Gastroesophageal sphincter (tissue), 4 donors: ENCODE measurements around the gene GMPR. TPM values are rescaled to one million over a fixed set of nuclear protein-coding genes. Genes with fewer than 3 reads are reported as not detected.

ENCODE experiments used
- ATAC-seq: fragments of 150-250 bp; one replicate; pipeline ENCODE4 v1.9.1; 2016; ENCODE audit warnings: mild to moderate bottlenecking, moderate library complexity
- H3K27ac ChIP-seq, 4 donors: fragments of 200-600 bp; sonication (generic) in 3 of 4; 1 replicate in 3 of 4; 2 replicates in 1 of 4; pipeline ENCODE4 v1.5.1; 2016 to 2019
- H3K27me3 ChIP-seq: fragments of 200-600 bp; sonication (generic); one replicate; pipeline ENCODE4 v1.5.1; 2019
- H3K36me3 ChIP-seq, 2 donors: fragments of 200-600 bp; sonication (generic); one replicate each; pipeline ENCODE4 v1.5.1; 2019; ENCODE audit warnings: control low read depth in 1 of 2
- H3K4me1 ChIP-seq, 3 donors: fragments of 200-600 bp; sonication (generic); 1 replicate in 2 of 3; 2 replicates in 1 of 3; pipeline ENCODE4 v1.5.1; 2016 to 2019; ENCODE audit warnings: control low read depth in 2 of 3
- H3K4me3 ChIP-seq, 2 donors: fragments of 200-600 bp; sonication (generic); one replicate each; pipeline ENCODE4 v1.5.1; 2019; ENCODE audit warnings: mild to moderate bottlenecking in 1 of 2, moderate library complexity in 1 of 2
- H3K9me3 ChIP-seq, 3 donors: fragments of 200-600 bp; sonication (generic); one replicate each; pipeline ENCODE4 v1.5.1; 2017 to 2019; ENCODE audit warnings: control low read depth in 2 of 3
- EP300 ChIP-seq: sonication (generic); formaldehyde crosslinking; IDR thresholded peaks from one replicate; pipeline ENCODE4 v1.6.1; 2017; ENCODE audit warnings: antibody characterized with exemption, mild to moderate bottlenecking
- POLR2A ChIP-seq, 2 donors: fragments of 450-650 bp; IDR thresholded peaks; one replicate each; pipeline ENCODE4 v1.6.1; 2017; ENCODE audit warnings: antibody characterized with exemption in 2 of 2, mild to moderate bottlenecking in 2 of 2, moderate library complexity in 1 of 2
- POLR2AphosphoS5 ChIP-seq: sonication (generic); formaldehyde crosslinking; IDR thresholded peaks from one replicate; pipeline ENCODE4 v1.6.1; 2017; ENCODE audit warnings: antibody characterized with exemption
- WGBS, 2 donors: methylation state at CpG; one replicate each; pipeline ENCODE4 v1.1.5; 2018; ENCODE audit warnings: low coverage in 1 of 2; 5-methylcytosine and 5-hydroxymethylcytosine counted together
- total RNA-seq, 4 donors: library from RNA; depleted of rRNA; stranded (reverse); fragments of >200 nt; gene quantifications; one replicate each; pipeline ENCODE4 v1.1.0, GENCODE V29; 2016
- TF ChIP-seq, protein P1 (sequence below), 4 experiments: fragments of 200-600 bp in 2 of 4; fragments of 450-650 bp in 2 of 4; sonication (generic) in 1 of 4; IDR thresholded peaks; one replicate each; pipeline ENCODE4 v1.5.1; 2017 to 2019; ENCODE audit warnings: antibody characterized with exemption in 4 of 4, mild to moderate bottlenecking in 2 of 4, moderate library complexity in 2 of 4

GMPR gene
- total RNA-seq, 4 donors from 2014 or later: 18.2 to 71.5 (median 45.6) TPM

DNA sequence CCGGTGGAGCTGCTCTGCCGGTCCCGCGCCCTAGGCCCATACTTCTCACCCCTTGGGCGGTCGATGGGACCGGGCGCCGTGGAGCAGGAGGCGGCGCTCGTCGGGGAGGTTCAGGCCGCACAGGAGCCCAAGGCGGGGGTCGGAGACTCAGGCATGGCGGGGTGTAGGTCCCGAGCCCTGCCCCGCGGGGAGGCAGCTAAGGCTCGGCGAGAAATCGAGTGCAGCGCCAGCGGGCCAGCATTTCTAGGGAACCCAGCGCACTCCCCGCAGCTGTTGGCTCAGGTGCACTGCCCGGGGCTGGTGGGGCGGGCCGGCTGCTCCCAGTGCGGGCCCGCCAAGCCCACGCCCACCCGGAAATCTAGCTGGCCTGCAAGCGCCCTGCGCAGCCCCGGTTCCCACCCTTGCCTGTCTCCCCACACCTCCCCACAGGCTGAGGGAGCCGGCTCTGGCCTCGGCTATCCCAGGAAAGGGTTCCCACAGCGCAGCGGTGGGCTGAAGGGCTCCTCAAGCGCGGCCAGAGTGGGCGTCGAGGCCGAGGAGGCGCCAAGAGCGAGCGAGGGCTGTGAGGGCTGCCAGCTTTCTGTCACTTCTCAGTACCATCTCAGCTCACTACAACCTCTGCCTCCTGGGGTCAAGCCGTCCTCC lies 40.2 kb upstream of the GMPR start:
- no peak for ATAC-seq
- TF ChIP-seq EP300 (no peak), POLR2AphosphoS5 (no peak), POLR2A (IDR thresholded peaks at IDR 0.05) (no peak)
- TF ChIP-seq, protein P1, sequence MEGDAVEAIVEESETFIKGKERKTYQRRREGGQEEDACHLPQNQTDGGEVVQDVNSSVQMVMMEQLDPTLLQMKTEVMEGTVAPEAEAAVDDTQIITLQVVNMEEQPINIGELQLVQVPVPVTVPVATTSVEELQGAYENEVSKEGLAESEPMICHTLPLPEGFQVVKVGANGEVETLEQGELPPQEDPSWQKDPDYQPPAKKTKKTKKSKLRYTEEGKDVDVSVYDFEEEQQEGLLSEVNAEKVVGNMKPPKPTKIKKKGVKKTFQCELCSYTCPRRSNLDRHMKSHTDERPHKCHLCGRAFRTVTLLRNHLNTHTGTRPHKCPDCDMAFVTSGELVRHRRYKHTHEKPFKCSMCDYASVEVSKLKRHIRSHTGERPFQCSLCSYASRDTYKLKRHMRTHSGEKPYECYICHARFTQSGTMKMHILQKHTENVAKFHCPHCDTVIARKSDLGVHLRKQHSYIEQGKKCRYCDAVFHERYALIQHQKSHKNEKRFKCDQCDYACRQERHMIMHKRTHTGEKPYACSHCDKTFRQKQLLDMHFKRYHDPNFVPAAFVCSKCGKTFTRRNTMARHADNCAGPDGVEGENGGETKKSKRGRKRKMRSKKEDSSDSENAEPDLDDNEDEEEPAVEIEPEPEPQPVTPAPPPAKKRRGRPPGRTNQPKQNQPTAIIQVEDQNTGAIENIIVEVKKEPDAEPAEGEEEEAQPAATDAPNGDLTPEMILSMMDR (IDR thresholded peaks at IDR 0.05): no peak
- Histone ChIP-seq H3K9me3 (no peaks in the 10 kb centered on the region), H3K27ac (no peak overlapping the region), H3K4me1 (peaks cover 0 to 12% (median 0%) of the 10 kb centered on the region in 3 donors), H3K27me3 (peaks cover 4% of the 10 kb centered on the region), H3K4me3 (no peak overlapping the region), H3K36me3 (no peaks in the 10 kb centered on the region)
- WGBS, 2 donors: 80 to 93% methylated on average over 1 to 3 of the region's 50 CpGs

DNA sequence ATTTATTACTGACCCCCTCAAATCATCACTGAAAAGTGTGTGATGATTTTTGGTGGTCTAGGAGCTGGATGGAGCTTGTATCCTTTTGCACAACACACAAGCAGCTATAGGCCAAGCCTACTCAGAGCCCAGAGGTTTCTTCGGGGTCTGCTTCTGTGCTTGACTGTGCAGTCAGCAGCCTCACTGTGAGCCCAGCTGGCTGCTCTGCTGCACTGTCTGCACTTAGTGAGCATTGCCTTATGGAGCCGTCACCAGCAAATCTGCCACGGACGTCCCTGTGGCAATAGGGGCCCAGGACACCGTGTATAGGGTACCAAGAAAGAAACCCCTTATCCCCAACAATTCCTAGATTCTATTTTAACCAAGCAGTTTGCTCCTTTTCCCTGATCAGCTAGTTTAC lies 38.6 kb upstream of the GMPR start:
- H3K4me3 ChIP-seq: no peak overlapping the region
- no peak overlapping the region for H3K27ac ChIP-seq
- no peak for TF ChIP-seq EP300
- peaks cover 4% of the 10 kb centered on the region for H3K27me3 ChIP-seq
- no peaks in the 10 kb centered on the region for H3K36me3 ChIP-seq
- no peaks in the 10 kb centered on the region for H3K9me3 ChIP-seq
- no peak for ATAC-seq
- WGBS, 2 donors: 39% methylated on average over 4 of the region's 5 CpGs; no CpG with 5 or more reads in 1 of the 2 donors
- peaks cover 0 to 12% (median 0%) of the 10 kb centered on the region in 3 donors for H3K4me1 ChIP-seq

DNA sequence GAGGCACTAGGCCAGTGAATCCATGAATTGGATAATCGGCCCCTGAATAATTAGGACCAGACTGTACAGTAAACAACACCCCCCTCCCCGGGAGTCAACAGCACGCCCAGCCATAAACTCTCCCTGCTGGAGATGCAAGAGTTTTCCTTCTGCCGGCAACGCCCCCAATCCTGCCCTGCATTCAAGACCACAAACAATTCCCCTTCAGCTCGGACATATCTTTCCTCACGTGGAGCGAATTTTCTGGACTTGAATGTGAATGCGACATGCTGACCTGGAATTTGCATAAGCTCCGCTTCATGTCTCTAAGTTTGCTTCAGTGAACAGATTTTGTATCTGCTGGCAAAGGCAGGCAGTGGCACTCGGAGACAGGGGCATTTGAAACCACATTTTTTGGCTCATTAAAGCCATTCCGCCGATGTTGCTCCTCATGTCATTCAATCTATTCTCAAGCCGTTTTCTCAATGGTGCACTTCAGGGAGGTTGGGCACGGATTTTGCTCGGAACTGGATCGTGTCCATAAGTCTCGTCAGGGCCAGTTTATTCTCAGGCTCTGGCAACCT lies 38.0 kb upstream of the GMPR start:
- ATAC-seq: no peak
- TF ChIP-seq EP300 (no peak), POLR2AphosphoS5 (no peak), POLR2A (IDR thresholded peaks at IDR 0.05) (no peak)
- TF ChIP-seq, protein P1 (IDR thresholded peaks at IDR 0.05): no peak
- Histone ChIP-seq H3K36me3 (no peaks in the 10 kb centered on the region), H3K4me1 (peaks cover 0 to 12% (median 0%) of the 10 kb centered on the region in 3 donors), H3K4me3 (peak overlapping the region in 1 of 2 donors; percentile 2), H3K27ac (no peak overlapping the region), H3K27me3 (peaks cover 4% of the 10 kb centered on the region), H3K9me3 (no peaks in the 10 kb centered on the region)
- 51 to 76% methylated on average over 6 to 17 of the region's 18 CpGs for WGBS, 2 donors

DNA sequence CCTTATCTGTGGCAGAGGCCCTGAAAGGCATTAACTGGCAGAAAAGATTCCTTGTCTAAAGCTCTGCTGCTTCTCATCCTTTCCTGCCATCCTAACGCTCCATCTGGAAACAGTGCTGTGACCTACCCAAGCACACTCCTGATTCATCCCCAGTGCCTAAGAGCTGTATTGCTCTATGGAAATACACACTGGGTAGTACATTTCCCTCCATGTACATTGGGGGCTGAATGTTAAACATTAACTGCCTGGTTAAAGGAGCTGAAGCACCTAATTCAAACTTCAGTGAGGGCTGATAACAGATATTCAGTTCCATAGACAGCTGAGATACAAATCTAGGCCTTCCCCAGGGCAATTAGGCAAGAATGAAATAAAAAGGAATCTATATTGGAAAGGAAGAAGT lies 36.7 kb upstream of the GMPR start:
- H3K4me3 ChIP-seq: no peak overlapping the region
- peaks cover 4% of the 10 kb centered on the region for H3K27me3 ChIP-seq
- no peak for TF ChIP-seq EP300
- TF ChIP-seq, protein P1 (IDR thresholded peaks at IDR 0.05): no peak
- no peak for TF ChIP-seq POLR2AphosphoS5
- TF ChIP-seq POLR2A (IDR thresholded peaks at IDR 0.05): no peak
- no peaks in the 10 kb centered on the region for H3K9me3 ChIP-seq
- ATAC-seq: no peak
- no CpG with 5 or more reads among the region's 1 CpG for WGBS, 2 donors
- no peak overlapping the region for H3K27ac ChIP-seq
- peaks cover 0 to 21% (median 3%) of the 10 kb centered on the region in 3 donors for H3K4me1 ChIP-seq
- no peaks in the 10 kb centered on the region for H3K36me3 ChIP-seq

DNA sequence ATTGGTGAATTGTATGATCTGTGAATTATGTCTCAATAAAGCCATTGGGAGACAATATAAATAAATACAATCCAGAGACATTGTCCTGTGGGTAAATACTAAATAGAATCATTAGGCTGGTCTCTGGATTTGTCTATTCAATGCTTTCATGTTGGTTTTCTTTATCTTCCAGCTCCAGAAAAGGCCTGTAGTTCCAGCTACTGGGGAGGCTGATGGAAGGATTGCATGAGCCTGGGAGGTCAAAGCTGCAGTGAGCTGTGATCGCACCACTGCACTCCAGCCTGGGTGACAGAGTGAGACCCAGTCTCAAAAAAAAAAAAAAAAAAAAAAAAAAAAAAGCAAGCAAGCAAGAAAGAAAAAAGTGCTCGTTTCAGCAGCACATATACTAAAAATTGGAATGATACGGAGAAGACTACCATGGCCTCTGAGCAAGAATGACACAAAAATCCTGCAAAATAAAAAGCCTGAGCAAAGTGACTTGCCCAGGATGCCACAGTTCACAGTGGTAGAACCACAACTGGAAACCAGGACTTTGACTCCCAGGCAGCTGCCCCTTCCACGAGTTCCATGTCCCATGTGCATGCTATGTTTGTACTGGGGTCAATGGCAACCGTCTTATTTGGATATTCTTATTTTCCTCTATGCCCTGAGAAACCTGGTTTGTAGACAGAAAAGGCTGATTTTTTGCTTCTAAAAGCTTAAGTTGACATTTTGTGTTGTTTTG lies 33.6 kb upstream of the GMPR start:
- TF ChIP-seq POLR2AphosphoS5 (no peak), POLR2A (IDR thresholded peaks at IDR 0.05) (no peak), EP300 (no peak)
- TF ChIP-seq, protein P1 (IDR thresholded peaks at IDR 0.05): no peak

More for the DNA sequence above, 33.6 kb upstream of the GMPR start:
- Histone ChIP-seq H3K36me3 (no peaks in the 10 kb centered on the region), H3K27me3 (peaks cover 8% of the 10 kb centered on the region), H3K9me3 (no peaks in the 10 kb centered on the region), H3K27ac (no peak overlapping the region), H3K4me3 (no peak overlapping the region), H3K4me1 (peaks cover 0 to 20% (median 3%) of the 10 kb centered on the region in 3 donors)
- no peak for ATAC-seq
- WGBS, 2 donors: 67 to 70% methylated on average over 4 of the region's 5 CpGs
